IMR-90 (cell line): ENCODE measurements around the gene LIG1.

Experiments
- MAFK ChIP-seq: IDR thresholded peaks from 2 replicates; pipeline ENCODE4 v1.6.1; 2012; ENCODE audit warnings: low read depth, low read length, improper control_type of control experiment
- MAZ ChIP-seq: IDR thresholded peaks from 2 replicates; pipeline ENCODE4 v1.6.1; 2012; ENCODE audit warnings: low read depth, mild to moderate bottlenecking, low read length, improper control_type of control experiment, moderate library complexity, borderline replicate concordance
- POLR2A ChIP-seq: IDR thresholded peaks from 2 replicates; pipeline ENCODE4 v1.6.1; 2012; ENCODE audit warnings: mild to moderate bottlenecking, low read depth, low read length
- RAD21 ChIP-seq: IDR thresholded peaks from 2 replicates; pipeline ENCODE4 v1.6.1; 2012; ENCODE audit warnings: low read length, improper control_type of control experiment
- RCOR1 ChIP-seq: IDR thresholded peaks from 2 replicates; pipeline ENCODE4 v1.6.1; 2012; ENCODE audit warnings: mild to moderate bottlenecking, low read length, improper control_type of control experiment; ENCODE audit not compliant: insufficient replicate concordance
- TF ChIP-seq, protein P1 (sequence below): conservative IDR thresholded peaks from 2 replicates; pipeline ENCODE4 v1.5.1; 2012; ENCODE audit warnings: mild to moderate bottlenecking, low read depth, low read length, improper control_type of control experiment
- TF ChIP-seq, protein P2 (sequence below): fragments of 150-350 bp; IDR thresholded peaks from 2 replicates; pipeline ENCODE4 v1.6.1; 2016; ENCODE audit warnings: low read depth, mild to moderate bottlenecking, low read length, moderate library complexity, borderline replicate concordance

DNA sequence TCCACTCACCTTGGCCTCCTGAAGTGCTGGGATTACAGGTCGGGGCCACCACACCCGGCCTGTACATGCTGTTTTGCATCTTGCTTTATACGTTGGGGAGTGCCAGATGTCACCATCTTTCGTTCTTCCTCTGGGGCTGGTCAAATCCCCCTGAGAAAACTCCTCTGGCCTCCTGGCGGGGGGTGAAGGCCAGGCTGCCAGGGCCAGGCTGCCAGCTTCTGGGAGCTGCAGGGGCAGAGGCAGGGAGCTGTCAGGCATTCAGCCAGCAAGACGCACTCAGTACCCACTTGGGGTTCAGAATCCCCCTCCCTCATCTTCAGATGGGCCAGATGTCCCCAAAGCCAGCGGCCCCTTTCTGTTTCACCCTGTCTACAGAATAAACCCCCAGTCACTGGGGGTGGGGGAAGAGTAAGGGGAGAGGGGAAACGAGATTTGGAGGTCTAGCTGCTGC, 16.4 kb upstream of the LIG1 start:
- no peak for TF ChIP-seq RAD21
- TF ChIP-seq, protein P1, sequence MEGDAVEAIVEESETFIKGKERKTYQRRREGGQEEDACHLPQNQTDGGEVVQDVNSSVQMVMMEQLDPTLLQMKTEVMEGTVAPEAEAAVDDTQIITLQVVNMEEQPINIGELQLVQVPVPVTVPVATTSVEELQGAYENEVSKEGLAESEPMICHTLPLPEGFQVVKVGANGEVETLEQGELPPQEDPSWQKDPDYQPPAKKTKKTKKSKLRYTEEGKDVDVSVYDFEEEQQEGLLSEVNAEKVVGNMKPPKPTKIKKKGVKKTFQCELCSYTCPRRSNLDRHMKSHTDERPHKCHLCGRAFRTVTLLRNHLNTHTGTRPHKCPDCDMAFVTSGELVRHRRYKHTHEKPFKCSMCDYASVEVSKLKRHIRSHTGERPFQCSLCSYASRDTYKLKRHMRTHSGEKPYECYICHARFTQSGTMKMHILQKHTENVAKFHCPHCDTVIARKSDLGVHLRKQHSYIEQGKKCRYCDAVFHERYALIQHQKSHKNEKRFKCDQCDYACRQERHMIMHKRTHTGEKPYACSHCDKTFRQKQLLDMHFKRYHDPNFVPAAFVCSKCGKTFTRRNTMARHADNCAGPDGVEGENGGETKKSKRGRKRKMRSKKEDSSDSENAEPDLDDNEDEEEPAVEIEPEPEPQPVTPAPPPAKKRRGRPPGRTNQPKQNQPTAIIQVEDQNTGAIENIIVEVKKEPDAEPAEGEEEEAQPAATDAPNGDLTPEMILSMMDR: no peak
- TF ChIP-seq POLR2A: no peak
- TF ChIP-seq, protein P2, sequence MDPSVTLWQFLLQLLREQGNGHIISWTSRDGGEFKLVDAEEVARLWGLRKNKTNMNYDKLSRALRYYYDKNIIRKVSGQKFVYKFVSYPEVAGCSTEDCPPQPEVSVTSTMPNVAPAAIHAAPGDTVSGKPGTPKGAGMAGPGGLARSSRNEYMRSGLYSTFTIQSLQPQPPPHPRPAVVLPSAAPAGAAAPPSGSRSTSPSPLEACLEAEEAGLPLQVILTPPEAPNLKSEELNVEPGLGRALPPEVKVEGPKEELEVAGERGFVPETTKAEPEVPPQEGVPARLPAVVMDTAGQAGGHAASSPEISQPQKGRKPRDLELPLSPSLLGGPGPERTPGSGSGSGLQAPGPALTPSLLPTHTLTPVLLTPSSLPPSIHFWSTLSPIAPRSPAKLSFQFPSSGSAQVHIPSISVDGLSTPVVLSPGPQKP: no peak
- no peak for TF ChIP-seq MAFK
- TF ChIP-seq MAZ: no peak
- no peak for TF ChIP-seq RCOR1
